ENCODE data around the gene ACTR2.

GRCh38 chr2:65300761-65301711 is 73.4 kb downstream of the ACTR2 start:
- no peak for TF ChIP-seq EZH2 (IDR thresholded peaks at IDR 0.05; ENCODE audit: low read depth)
- TF ChIP-seq, protein P1, sequence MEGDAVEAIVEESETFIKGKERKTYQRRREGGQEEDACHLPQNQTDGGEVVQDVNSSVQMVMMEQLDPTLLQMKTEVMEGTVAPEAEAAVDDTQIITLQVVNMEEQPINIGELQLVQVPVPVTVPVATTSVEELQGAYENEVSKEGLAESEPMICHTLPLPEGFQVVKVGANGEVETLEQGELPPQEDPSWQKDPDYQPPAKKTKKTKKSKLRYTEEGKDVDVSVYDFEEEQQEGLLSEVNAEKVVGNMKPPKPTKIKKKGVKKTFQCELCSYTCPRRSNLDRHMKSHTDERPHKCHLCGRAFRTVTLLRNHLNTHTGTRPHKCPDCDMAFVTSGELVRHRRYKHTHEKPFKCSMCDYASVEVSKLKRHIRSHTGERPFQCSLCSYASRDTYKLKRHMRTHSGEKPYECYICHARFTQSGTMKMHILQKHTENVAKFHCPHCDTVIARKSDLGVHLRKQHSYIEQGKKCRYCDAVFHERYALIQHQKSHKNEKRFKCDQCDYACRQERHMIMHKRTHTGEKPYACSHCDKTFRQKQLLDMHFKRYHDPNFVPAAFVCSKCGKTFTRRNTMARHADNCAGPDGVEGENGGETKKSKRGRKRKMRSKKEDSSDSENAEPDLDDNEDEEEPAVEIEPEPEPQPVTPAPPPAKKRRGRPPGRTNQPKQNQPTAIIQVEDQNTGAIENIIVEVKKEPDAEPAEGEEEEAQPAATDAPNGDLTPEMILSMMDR (conservative IDR thresholded peaks at IDR 0.05), result no peak
